Lower leg skin (tissue), 4 donors: Measurements from ENCODE around the gene NAV3. TPM values are rescaled to one million over a fixed set of nuclear protein-coding genes. Genes with fewer than 3 reads are reported as not detected.

ENCODE experiments used
- DNase-seq, 2 donors: peaks; one replicate each; pipeline ENCODE4 v3.0.0-alpha.2; 2019; ENCODE audit warnings: low spot score in 2 of 2
- H3K4me3 ChIP-seq: fragments of 200-600 bp; sonication (generic); 2 replicates; pipeline ENCODE4 v1.5.1; 2017; ENCODE audit warnings: mild to moderate bottlenecking, low read depth; ENCODE audit not compliant: poor library complexity, severe bottlenecking
- CTCF ChIP-seq, 3 donors: fragments of 450-650 bp; IDR thresholded peaks; one replicate each; pipeline ENCODE4 v1.5.1; 2016; ENCODE audit warnings: antibody characterized with exemption in 3 of 3, mild to moderate bottlenecking in 3 of 3, moderate library complexity in 2 of 3
- POLR2A ChIP-seq, 2 donors: fragments of 450-650 bp; IDR thresholded peaks; one replicate each; pipeline ENCODE4 v1.6.1; 2016 to 2017; ENCODE audit warnings: antibody characterized with exemption in 2 of 2, mild to moderate bottlenecking in 1 of 2, moderate library complexity in 1 of 2
- WGBS, 2 donors: methylation state at CpG; one replicate each; pipeline ENCODE4 v1.1.5; 2018; 5-methylcytosine and 5-hydroxymethylcytosine counted together
- intact Hi-C: fragments of 100-400 bp; cut with DNase I; formaldehyde crosslinking; loops from one replicate; pipeline ENCODE4 v1.15.0; 2023; ENCODE audit warnings: low total_unique reads
- total RNA-seq, 4 donors: library from RNA; depleted of rRNA; stranded (reverse); fragments of >200 nt; gene quantifications; one replicate each; pipeline ENCODE4 v1.1.0, GENCODE V29; 2016

Gene NAV3
- total RNA-seq, 4 donors from 2014 or later: 8.0 to 22.5 (median 12.7) TPM

- WGBS, 2 donors: 51 to 52% methylated on average over 2 of the region's 2 CpGs
- no peak overlapping the region for H3K4me3 ChIP-seq
- TF ChIP-seq CTCF (IDR thresholded peaks at IDR 0.05): no peak
- TF ChIP-seq POLR2A (IDR thresholded peaks at IDR 0.05): no peak
- no peak for DNase-seq
- intact Hi-C loops: no loop called here
These were observed 85.6 kb downstream of the NAV3 start for GRCh38 chr12:77916276-77916675.

DNA sequence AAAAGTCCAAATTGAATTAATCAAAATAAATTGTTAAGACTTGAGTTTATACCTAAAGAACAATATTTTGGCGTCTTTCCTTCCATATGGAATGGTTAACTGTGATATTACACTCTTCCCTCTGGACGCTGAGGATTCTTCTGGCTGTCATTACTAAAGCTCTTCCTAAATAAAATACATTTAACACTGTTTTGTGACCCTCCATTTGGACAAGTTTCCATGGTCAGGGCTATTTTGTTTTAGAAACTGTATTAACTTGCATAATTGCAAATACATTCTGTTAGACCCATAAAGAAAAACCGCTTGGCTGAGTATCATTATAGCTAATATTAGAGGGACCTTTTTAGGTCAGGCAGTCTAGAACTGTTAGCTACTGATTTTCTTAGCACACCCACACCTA lies 87.4 kb downstream of the NAV3 start:
- TF ChIP-seq POLR2A (IDR thresholded peaks at IDR 0.05) (no peak), CTCF (IDR thresholded peaks at IDR 0.05) (no peak)
- WGBS, 2 donors: 62 to 93% methylated on average over 3 of the region's 3 CpGs
- H3K4me3 ChIP-seq: no peak overlapping the region
- intact Hi-C loops: no loop called here
- DNase-seq: no peak

DNA sequence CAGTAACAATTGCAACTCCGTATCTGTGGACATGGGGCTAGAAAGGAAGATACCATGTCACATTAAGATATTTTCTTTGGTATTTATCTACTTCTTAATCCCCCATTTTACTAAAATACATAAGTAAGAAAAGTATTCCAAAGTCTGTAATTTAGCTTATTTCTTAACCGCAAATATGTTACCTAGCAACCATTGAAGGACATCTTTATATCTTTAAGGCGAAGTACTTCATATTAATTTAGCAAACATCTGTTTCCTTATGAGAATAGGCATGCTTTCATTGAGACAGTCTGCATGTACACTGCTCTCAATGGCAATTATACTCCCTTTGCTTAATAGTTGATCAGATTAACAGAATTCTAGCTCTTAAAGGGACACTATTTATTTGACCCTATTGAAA lies 88.8 kb downstream of the NAV3 start:
- no peak for DNase-seq
- intact Hi-C loops: no loop called here
- TF ChIP-seq CTCF (IDR thresholded peaks at IDR 0.05) (no peak), POLR2A (IDR thresholded peaks at IDR 0.05) (no peak)
- WGBS, 2 donors: 83 to 84% methylated on average over 3 of the region's 3 CpGs
- no peak overlapping the region for H3K4me3 ChIP-seq

GRCh38 chr12:77923882-77924281 lies 93.2 kb downstream of the NAV3 start:
- 65 to 69% methylated on average over 1 of the region's 1 CpG for WGBS, 2 donors

GRCh38 chr12:77924703-77925102 lies 94.0 kb downstream of the NAV3 start:
- no peak for DNase-seq
- TF ChIP-seq CTCF (IDR thresholded peaks at IDR 0.05) (no peak), POLR2A (IDR thresholded peaks at IDR 0.05) (no peak)
- intact Hi-C loops: no loop called here
- 56 to 61% methylated on average over 2 of the region's 2 CpGs for WGBS, 2 donors
- H3K4me3 ChIP-seq: no peak overlapping the region

More at GRCh38 chr12:77923882-77924281, 93.2 kb downstream of the NAV3 start:
- H3K4me3 ChIP-seq: no peak overlapping the region
- intact Hi-C loops: no loop called here
- no peak for TF ChIP-seq POLR2A (IDR thresholded peaks at IDR 0.05)
- TF ChIP-seq CTCF (IDR thresholded peaks at IDR 0.05): no peak
- DNase-seq: no peak

GRCh38 chr12:77925536-77926108 lies 94.9 kb downstream of the NAV3 start:
- no peak overlapping the region for H3K4me3 ChIP-seq
- WGBS, 2 donors: 0 to 1% methylated on average over 6 of the region's 6 CpGs
- DNase-seq: peak; percentile 47 to 90
- intact Hi-C loops: no loop called here
- TF ChIP-seq CTCF (IDR thresholded peaks at IDR 0.05) (peak in 1 of 3 donors; percentile 59), POLR2A (IDR thresholded peaks at IDR 0.05) (no peak)
